Breast epithelium (tissue), 3 donors: ENCODE measurements around the gene ASMTL.

Experiments
- CTCF ChIP-seq, 3 donors: fragments of 450-650 bp; IDR thresholded peaks; one replicate each; pipeline ENCODE4 v1.5.1; 2016 to 2017; ENCODE audit warnings: antibody characterized with exemption in 3 of 3, mild to moderate bottlenecking in 3 of 3, moderate library complexity in 3 of 3
- POLR2A ChIP-seq: fragments of 450-650 bp; IDR thresholded peaks from one replicate; pipeline ENCODE4 v1.6.1; 2016; ENCODE audit warnings: antibody characterized with exemption, mild to moderate bottlenecking, moderate library complexity
- POLR2AphosphoS5 ChIP-seq, 3 donors: sonication (generic); formaldehyde crosslinking; IDR thresholded peaks; one replicate each; pipeline ENCODE4 v1.6.1; 2017; ENCODE audit warnings: antibody characterized with exemption in 3 of 3

- no peak for TF ChIP-seq CTCF (IDR thresholded peaks at IDR 0.05)
- no peak for TF ChIP-seq POLR2A
- no peak for TF ChIP-seq POLR2AphosphoS5 (IDR thresholded peaks at IDR 0.05)
Measured at GRCh38 chrX:1451251-1451660, 1.5 kb downstream of the ASMTL start.
